ENCODE data around the gene DNAI2. TPM values are rescaled to one million over a fixed set of nuclear protein-coding genes. Genes with fewer than 3 reads are reported as not detected.

The DNAI2 gene
- total RNA-seq, 1 experiment from 2014 or later = not detected

DNA sequence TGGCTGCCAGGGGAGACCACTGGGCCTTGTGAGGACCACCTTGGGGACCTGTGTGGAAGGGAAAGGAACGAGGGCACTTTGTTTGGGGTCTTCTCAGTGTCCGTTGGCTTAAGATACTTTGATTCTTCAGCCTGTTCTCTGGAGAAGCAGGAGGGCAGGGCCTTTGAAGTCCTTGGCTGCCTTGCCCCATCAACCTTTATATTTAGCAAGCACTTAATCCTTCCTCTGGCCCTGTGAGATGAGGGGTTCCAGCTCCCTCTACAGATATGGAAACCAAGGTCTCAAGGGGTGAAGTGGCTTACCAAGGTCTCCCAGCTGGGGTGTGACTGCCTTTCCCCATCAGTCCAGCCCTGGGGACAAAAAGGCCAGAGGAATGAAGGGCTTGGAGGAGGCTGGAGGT is 32.2 kb upstream of the DNAI2 start:
- no peaks in the 10 kb centered on the region for H3K9me2 ChIP-seq (ENCODE audit: insufficient read depth)
- ATAC-seq = no peak
- H3K4me3 ChIP-seq (replicated peaks in 1 of 2; ENCODE audit: low read depth in 1 of 2, low read length in 2 of 2) = no peak overlapping the region
- H3K27ac ChIP-seq (ENCODE audit: low read depth, low read length) = no peak overlapping the region
- DNase-seq (ENCODE audit: low read depth, low spot score) = no peak
- H2AFZ ChIP-seq (ENCODE audit: low read depth, low read length, poor library complexity, severe bottlenecking) = no peak overlapping the region
- H4K20me1 ChIP-seq (ENCODE audit: insufficient read depth) = no peaks in the 10 kb centered on the region
- no peaks in the 10 kb centered on the region; a peak in 1 of 4 replicates for H3K36me3 ChIP-seq (ENCODE audit: control insufficient read depth in 1 of 2, insufficient read depth in 2 of 2, low read length in 2 of 2)
- no peaks in the 10 kb centered on the region for H3K9me3 ChIP-seq (ENCODE audit: control insufficient read depth in 1 of 2, insufficient read depth in 1 of 2, low read depth in 1 of 2, low read length in 2 of 2)
- H3K79me2 ChIP-seq (ENCODE audit: insufficient read depth, low read length) = no peaks in the 10 kb centered on the region
- no peaks in the 10 kb centered on the region for H3K4me1 ChIP-seq (ENCODE audit: control insufficient read depth in 1 of 2, insufficient read depth in 2 of 2, low read length in 2 of 2)
- intact Hi-C loops (cut with micrococcal nuclease) = no loop called here
- CTCF ChIA-PET = no interaction called here
- no peaks in the 10 kb centered on the region for H3K27me3 ChIP-seq (ENCODE audit: insufficient read depth, low read length)
- POLR2A ChIA-PET = no interaction called here
- BruUV-seq (replicated peaks) = no TSS peak
- RAD21 ChIA-PET (ENCODE audit: low non-redundant PET in 1 of 2, low total read pairs in 2 of 2, uncharacterized antibody in 2 of 2, unreplicated experiment in 2 of 2) = no interaction called here
- H3K4me2 ChIP-seq (ENCODE audit: low read length) = no peak overlapping the region
- H3K9ac ChIP-seq (ENCODE audit: low read length) = no peak overlapping the region
- TF ChIP-seq CBX3 (IDR thresholded peaks at IDR 0.05; ENCODE audit: low read depth) (no peak), RAD21 (IDR thresholded peaks at IDR 0.05; ENCODE audit: low read depth) (no peak), POLR2A (IDR thresholded peaks at IDR 0.05; ENCODE audit: borderline replicate concordance, extremely low read depth, insufficient read depth, insufficient read length) (no peak), EZH2phosphoT487 (IDR thresholded peaks at IDR 0.05; ENCODE audit: borderline replicate concordance) (no peak), SIN3A (IDR thresholded peaks at IDR 0.05; ENCODE audit: low read depth) (no peak), SP1 (IDR thresholded peaks at IDR 0.05; ENCODE audit: low read depth) (no peak)
- TF ChIP-seq, protein P1, sequence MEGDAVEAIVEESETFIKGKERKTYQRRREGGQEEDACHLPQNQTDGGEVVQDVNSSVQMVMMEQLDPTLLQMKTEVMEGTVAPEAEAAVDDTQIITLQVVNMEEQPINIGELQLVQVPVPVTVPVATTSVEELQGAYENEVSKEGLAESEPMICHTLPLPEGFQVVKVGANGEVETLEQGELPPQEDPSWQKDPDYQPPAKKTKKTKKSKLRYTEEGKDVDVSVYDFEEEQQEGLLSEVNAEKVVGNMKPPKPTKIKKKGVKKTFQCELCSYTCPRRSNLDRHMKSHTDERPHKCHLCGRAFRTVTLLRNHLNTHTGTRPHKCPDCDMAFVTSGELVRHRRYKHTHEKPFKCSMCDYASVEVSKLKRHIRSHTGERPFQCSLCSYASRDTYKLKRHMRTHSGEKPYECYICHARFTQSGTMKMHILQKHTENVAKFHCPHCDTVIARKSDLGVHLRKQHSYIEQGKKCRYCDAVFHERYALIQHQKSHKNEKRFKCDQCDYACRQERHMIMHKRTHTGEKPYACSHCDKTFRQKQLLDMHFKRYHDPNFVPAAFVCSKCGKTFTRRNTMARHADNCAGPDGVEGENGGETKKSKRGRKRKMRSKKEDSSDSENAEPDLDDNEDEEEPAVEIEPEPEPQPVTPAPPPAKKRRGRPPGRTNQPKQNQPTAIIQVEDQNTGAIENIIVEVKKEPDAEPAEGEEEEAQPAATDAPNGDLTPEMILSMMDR (IDR thresholded peaks at IDR 0.05 in 2 of 3, conservative IDR thresholded peaks at IDR 0.05 in 1 of 3; ENCODE audit: borderline replicate concordance in 1 of 3, insufficient read depth in 1 of 3, low read depth in 2 of 3, low read length in 2 of 3) = no peak
- TF ChIP-seq, protein P2, sequence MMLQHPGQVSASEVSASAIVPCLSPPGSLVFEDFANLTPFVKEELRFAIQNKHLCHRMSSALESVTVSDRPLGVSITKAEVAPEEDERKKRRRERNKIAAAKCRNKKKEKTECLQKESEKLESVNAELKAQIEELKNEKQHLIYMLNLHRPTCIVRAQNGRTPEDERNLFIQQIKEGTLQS (IDR thresholded peaks at IDR 0.05) = no peak

All from HCT116 (cell line).